DMS114 treated with DMSO at 0.1 percent for 48 hours (cell line): ENCODE results near the gene RNGTT.
"Not testable (repeated sequence)": the region's sequence is repeated elsewhere in the genome, so short reads cannot be mapped to it uniquely, and the experiment has no call there.

Experiments
- DNase-seq: peaks from one replicate; lab custom pipeline; 2025; ENCODE audit not compliant: unreplicated experiment; lab: John Stamatoyannopoulos, UW

RNGTT gene

GRCh38 chr6:88869263-88870020 is 94.0 kb downstream of the RNGTT start:
- no peak for DNase-seq

- DNase-seq = no peak
These were observed 95.3 kb downstream of the RNGTT start for GRCh38 chr6:88867841-88868731.

- no peak for DNase-seq
These were observed 96.6 kb downstream of the RNGTT start for GRCh38 chr6:88866856-88867255.

- DNase-seq = no peak
These were observed 98.1 kb downstream of the RNGTT start for GRCh38 chr6:88865275-88865674.

GRCh38 chr6:88864359-88865054 is 98.9 kb downstream of the RNGTT start:
- no peak for DNase-seq

- no peak for DNase-seq
These were observed 103.1 kb downstream of the RNGTT start for GRCh38 chr6:88860310-88860709.

- no peak for DNase-seq
These were observed 105.0 kb downstream of the RNGTT start for GRCh38 chr6:88858455-88858854.

GRCh38 chr6:88856566-88856965 is 106.9 kb downstream of the RNGTT start:
- no peak for DNase-seq

GRCh38 chr6:88855541-88856147 is 107.8 kb downstream of the RNGTT start:
- no peak for DNase-seq

GRCh38 chr6:88852775-88853174 is 110.6 kb downstream of the RNGTT start:
- DNase-seq = no peak

- DNase-seq = no peak
These were observed 111.4 kb downstream of the RNGTT start for GRCh38 chr6:88852000-88852399.

- no peak for DNase-seq
These were observed 114.5 kb downstream of the RNGTT start for GRCh38 chr6:88848870-88849269.

GRCh38 chr6:88843040-88843439 is 120.4 kb downstream of the RNGTT start:
- no peak for DNase-seq

GRCh38 chr6:88842320-88842719 is 121.1 kb downstream of the RNGTT start:
- no peak for DNase-seq

GRCh38 chr6:88840796-88841539 is 122.5 kb downstream of the RNGTT start:
- no peak for DNase-seq

GRCh38 chr6:88840289-88840688 is 123.1 kb downstream of the RNGTT start:
- no peak for DNase-seq

- no peak for DNase-seq
These were observed 124.1 kb downstream of the RNGTT start for GRCh38 chr6:88839280-88839679.

- DNase-seq = no peak
These were observed 128.2 kb downstream of the RNGTT start for GRCh38 chr6:88835210-88835609.

GRCh38 chr6:88833071-88833470 is 130.3 kb downstream of the RNGTT start:
- not testable (repeated sequence) for DNase-seq

GRCh38 chr6:88827599-88827998 is 135.8 kb downstream of the RNGTT start:
- not testable (repeated sequence) for DNase-seq
